NCI-H2196 (cell line): ENCODE data around the gene TAF10.

Source experiments
- DNase-seq: peaks from one replicate; lab custom pipeline; 2025; ENCODE audit not compliant: unreplicated experiment; lab: John Stamatoyannopoulos, UW

The TAF10 gene

DNA sequence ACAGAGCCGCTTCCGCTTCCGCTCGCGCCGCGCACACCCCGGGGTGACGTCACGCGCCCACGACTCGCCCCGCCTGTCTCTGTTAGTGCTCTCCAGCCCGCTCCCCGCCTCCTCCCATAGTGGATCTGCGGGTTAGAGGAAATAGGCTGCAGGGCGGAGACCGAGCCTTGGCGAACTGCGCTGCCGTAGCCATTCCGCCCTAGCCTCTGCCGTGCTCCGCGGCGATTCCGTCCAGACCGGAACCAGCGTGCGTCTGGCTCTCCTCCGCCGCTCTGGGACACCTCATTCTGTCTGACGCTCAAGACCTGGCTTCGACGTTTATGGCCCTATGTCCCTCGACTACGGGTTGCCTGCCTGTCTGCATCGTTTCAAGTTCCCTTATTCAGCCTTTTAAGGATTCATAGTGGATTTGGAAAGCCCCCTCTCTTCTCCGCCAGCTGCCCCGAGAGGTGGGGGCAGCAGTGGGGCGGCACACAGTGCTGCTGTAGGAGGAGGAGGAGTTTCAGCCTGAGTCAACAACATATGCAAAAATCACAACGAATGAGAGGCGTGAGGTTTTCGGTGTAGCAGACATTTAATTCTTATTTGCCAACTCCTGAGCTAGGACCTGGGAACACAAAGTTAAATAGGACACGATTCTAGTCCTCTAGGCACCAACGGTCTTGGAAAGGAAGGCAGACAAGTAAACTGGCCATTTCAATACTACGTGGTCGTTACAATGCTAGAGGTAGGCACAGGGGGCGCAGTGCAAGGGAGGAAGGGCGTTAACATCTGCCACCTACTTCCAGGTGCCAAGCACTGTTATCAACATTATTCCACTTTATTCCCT, at the start of gene TAF10:
Gene TAF10, minus strand, starts transcription at position 4 of the 829 bp plus-strand sequence. CDS start 27 bp downstream, outside the sequence.
- DNase-seq = peak; percentile 96

- DNase-seq = no peak
These were observed 48.7 kb upstream of the TAF10 start for GRCh38 chr11:6660712-6661111.

DNA sequence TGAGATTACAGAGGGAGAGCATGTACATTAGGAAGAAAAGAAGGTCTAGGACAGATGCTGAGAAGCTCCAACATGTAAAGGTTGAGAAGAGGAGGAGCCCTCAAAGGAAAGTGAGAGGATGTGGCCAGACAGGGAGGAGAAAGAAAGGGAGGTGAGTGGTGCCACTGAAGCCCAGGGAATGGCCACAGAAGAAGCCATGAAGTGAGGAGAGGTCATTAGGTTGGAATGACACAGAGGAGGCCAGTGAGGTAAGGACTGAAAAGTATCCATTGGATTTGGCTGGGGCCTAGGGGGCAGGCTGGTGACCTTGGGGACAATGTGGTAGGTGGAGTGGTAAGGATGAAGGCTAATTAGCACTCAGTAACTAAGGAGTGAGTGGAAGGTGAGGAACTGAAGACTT, 46.6 kb upstream of the TAF10 start:
- no peak for DNase-seq

GRCh38 chr11:6657346-6657745, 45.3 kb upstream of the TAF10 start:
- DNase-seq = no peak

DNA sequence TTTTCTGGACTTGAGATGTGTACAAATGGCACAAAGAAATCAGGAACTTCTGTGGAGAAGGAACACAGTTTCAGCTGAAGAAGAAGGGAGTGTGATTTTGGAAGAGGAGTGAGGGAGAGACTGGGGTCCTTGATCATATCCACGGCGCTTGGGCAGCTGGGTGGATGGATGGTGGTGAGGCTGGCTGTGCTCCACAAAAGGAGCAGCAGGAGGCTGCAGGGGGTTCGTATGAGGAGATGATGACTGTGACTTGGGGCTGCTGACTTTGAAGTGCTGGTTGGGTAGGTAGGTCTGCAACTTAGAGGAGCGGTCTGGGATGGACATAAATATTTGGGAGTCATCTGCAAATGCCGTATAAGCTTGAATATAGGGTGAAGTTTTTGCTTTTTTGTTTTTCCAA, 44.9 kb upstream of the TAF10 start:
- DNase-seq = no peak

GRCh38 chr11:6656584-6656915, 44.5 kb upstream of the TAF10 start:
- no peak for DNase-seq

DNA sequence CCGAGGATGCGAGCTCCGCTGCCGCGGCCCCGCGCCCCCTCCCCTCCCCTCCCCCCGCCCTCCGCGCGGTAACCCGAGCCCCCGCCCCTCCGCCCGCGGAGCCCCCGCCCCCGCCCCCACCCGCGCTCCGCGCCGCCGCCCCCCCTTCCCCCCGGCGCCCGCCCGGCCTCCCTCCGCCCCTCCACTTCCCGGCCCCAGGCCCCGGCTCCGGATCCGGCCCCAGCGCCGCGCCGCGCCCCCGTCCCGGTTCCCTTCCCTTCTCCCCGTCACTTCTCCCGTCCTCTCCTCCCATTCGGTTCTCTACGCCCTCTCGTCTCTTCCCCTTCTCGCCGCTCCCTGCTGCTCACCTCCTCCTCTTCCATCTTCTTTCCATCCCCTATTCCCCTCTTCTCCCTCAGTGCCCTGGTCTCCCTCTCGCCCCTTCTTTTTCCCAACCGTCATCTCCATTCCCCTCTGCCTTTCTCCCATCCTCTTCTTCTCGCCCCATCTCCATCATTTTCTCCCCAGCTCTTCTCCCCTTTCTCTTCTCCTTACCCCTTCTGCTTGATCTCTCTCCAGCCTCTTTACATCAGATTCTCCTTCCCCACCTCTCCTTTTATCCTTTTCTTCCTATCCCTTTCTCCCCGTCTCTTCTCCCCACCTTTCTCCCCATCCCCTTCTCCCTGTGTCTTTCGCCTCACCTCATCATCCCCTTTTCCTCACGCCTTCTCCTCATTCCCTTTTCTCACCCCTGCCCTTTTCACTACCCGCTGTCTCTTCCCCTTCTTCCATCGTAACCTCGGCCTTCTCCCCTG, 44.0 kb upstream of the TAF10 start, which contains the start of gene DCHS1:
Gene DCHS1, minus strand, starts transcription at position 20 of the 794 bp plus-strand sequence. CDS start 14,196 bp downstream, outside the sequence.
- no peak for DNase-seq

DNA sequence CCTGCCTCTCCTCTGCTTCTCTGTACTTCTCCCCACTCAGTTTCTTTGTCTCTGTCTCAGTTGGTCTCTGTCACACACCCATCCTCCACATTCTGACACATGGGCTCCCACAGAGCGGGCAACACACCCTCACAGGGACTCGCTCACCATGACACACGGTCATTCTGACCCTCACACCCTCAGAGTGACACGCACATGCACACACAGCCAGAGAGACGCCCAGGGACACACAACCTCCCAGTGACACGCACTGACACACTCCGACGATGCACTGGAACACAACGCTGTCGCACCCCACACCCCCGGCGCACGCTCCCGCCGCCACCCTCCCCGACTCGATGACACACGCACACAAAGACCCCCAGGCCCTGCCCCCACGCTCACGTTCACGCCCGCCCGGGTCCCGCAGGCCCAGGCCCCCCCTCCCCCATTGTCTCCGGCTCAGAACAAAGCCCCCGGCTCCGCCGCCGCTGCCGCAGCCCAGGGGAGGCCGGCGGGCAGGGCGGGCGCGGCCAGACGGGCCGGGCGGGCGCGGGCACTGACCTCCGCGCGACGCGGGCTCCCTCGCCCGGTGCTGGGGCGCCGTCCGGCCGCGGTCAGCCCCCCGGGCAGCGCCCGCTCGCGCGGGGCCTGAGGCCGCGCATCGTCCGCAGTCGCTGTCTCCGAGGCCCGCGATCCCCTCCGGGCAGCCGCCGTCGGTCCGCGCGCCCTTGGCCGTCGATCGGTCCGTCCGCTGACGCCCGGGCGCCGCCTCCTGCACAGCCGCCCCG, 43.2 kb upstream of the TAF10 start:
- DNase-seq = no peak

DNA sequence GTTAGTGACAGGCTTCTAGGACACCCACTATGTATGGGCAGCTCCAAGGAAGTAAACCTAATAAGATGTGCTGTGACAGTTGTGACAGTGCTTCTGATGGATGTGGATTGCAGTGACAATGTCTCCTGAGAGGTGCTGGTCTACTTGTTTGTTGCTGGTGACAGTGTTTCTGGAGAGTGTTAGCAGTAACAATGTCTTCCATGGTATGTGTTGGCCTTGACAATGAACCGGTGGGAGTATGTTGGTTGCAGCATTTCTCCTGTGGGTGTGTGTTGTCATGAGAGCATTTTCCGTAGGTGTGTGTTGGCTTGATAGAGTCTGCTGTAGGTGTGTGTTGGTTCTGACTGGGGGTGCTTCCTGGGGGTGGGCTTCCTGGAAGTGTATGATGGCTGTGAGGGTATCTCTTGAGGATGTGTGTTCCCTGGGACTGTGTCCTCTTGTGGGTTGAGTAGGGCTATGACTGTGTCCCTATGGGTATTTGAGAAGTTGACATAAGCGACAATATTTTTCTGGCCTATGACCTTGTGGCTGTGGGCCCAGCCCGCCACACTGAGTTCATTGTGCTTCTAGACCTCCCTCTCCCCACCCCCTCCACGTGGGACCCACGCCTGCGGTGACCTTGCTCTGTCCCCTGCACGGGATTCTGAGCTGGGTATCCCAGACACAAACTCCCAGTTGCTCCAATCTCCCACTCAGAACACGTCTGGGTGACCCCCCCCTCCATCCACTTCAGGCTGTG, 42.4 kb upstream of the TAF10 start:
- no peak for DNase-seq

DNA sequence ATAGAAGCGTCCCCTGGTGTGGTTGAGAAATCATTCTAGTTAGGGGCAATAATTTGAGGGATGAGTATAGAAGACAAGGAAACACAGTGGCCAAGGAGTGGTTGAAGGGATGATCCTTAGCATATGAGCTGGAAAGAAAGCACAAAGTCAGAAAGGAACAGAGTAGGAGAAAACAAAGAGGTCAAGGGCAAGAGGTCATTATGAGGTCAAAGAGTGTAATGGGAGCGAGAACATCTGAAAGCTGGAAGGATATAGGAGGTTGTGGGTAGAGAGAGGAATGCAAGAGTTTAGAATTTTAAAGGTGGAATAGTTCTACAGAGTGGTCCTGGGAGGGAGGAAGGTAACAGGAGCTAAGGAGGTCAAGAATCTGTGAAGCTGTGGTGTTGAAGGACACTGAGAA, 41.6 kb upstream of the TAF10 start:
- DNase-seq = no peak

- DNase-seq = no peak
These were observed 41.1 kb upstream of the TAF10 start for GRCh38 chr11:6653097-6653496.

- DNase-seq = no peak
These were observed 40.2 kb upstream of the TAF10 start for GRCh38 chr11:6652182-6652581.

DNA sequence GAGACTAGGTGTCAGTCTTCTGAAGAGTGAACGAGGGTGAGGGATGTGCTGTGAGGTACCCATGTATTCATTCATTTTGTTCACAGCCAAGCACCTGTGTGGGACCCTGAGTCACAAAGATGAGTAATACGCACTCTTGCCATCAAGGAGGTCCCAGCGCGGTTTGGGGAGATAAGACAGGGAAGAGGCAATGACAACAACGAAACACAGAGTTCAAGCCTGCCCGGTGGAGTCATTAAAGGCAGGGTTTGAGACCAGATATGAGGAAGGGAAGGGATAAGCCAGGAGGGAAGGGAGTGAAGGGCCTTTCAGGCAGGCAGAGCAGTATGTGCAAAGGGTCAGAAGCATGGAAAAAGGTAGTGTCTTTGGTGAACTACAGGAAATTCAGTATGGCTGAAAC, 39.0 kb upstream of the TAF10 start:
- DNase-seq = no peak

- DNase-seq = no peak
These were observed 38.1 kb upstream of the TAF10 start for GRCh38 chr11:6650104-6650503.

DNA sequence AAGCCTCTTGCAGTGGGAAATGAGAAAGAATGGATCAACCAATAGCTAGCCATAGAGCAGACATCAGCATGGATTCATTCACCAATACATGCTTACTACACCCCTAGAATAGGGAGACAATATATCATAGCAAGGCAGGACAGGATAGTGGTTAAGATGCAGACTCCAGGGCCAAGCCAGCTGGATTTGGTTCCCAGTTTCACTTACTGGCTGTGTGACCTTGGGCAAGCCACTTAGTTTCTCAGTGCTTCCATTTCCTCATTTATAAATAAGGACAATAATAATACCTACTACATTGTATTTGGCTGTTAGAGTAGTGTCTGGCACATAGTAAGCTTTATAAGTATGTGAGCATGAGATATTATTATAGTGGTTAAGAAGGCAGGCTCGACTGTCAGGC, 36.5 kb upstream of the TAF10 start:
- no peak for DNase-seq

- no peak for DNase-seq
These were observed 35.8 kb upstream of the TAF10 start for GRCh38 chr11:6647836-6648235.

DNA sequence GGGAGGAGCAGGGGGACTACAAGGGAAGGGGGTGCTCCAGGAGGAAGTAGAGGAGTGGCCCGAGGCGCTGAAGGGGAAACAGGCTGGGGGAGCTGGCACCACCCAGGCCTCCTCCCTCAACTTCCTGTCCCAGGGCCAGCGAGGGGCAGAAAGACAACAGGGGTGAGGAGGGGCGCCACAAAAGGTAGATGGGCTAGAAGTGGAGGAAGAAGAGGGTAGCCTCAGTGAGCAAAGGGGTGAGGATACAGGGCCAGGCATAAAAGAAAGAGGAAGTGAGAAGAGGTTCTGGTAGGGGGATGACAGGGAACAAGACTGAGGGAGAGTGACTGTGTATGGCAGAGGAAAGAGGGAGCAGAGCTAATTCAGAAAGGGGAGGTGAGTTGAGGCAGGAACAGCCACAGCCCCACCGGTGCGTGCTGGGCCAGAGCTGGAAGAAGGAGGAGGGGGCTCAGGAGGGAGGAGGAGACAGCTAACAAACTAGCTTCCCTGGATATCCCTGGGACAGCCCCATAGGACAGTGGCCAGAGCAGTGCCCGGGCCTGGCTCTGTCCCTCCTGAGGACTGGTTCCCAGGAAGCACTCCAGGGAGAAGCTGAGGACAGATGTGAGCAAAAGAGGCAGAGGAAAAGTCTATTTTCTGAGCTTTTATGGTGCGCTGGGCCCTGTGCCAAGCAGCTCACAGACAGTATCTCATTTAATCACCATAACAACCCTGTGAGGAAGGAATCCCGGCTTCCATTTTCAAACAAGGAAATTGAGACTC, 35.1 kb upstream of the TAF10 start:
- no peak for DNase-seq

- no peak for DNase-seq
These were observed 34.5 kb upstream of the TAF10 start for GRCh38 chr11:6646576-6646917.

DNA sequence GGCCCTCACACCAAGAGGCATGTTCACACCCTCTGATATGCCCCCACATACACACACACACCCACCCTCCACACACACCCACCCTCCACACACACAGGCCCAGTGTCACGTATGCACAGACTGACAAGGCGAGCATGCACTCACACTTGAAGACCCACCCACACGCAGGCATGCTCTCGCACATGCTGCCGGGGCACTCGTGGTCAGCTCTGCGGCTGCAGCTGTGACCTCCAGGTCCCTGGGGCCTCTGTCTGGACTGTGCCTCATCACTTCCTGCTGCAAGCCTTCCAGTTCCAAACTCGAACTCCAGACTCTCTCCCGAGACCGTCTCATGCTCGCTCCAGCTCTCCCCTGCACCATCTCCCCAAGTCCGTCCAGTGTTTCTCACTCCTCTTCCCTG, 34.1 kb upstream of the TAF10 start:
- no peak for DNase-seq

GRCh38 chr11:6642957-6643356, 30.9 kb upstream of the TAF10 start:
- no peak for DNase-seq
